Ovary (tissue), 9 donors: Measurements from ENCODE around the gene TFDP2. TPM values are rescaled to one million over a fixed set of nuclear protein-coding genes. Genes with fewer than 3 reads are reported as not detected.
"Not testable (repeated sequence)": the region's sequence is repeated elsewhere in the genome, so short reads cannot be mapped to it uniquely, and the experiment has no call there.

Experiments
- DNase-seq, 5 donors: peaks; one replicate each; pipeline ENCODE4 v3.0.0-alpha.2; 2019 to 2020
- H3K27ac ChIP-seq, 2 donors: fragments of 200-600 bp; one replicate each; pipeline versions ENCODE4 v1.5.1 to v1.8.0; 2019 to 2022
- H3K27me3 ChIP-seq: fragments of 200-600 bp; one replicate; pipeline ENCODE4 v1.8.0; 2022
- H3K36me3 ChIP-seq: fragments of 200-600 bp; sonication (generic); one replicate; pipeline ENCODE4 v1.5.1; 2019
- H3K4me1 ChIP-seq: one replicate; pipeline ENCODE4 v1.8.1; 2013; ENCODE audit warnings: mild to moderate bottlenecking, moderate library complexity; ENCODE audit not compliant: insufficient read depth
- H3K4me3 ChIP-seq: fragments of 200-600 bp; sonication (generic); one replicate; pipeline ENCODE4 v1.5.1; 2017
- H3K9me3 ChIP-seq, 2 donors: fragments of 200-600 bp in 1 of 2; sonication (generic) in 1 of 2; one replicate each; pipeline versions ENCODE4 v1.5.1 to v1.8.1; 2013 to 2019; ENCODE audit warnings: mild to moderate bottlenecking in 1 of 2, moderate library complexity in 1 of 2
- CTCF ChIP-seq, 3 donors: fragments of 450-650 bp in 2 of 3; fragments of 200-600 bp in 1 of 3; IDR thresholded peaks; one replicate each; pipeline versions ENCODE4 v1.5.1 to v1.8.0; 2016 to 2022; ENCODE audit warnings: antibody characterized with exemption in 3 of 3, mild to moderate bottlenecking in 1 of 3
- EP300 ChIP-seq: sonication (generic); formaldehyde crosslinking; IDR thresholded peaks from one replicate; pipeline ENCODE4 v1.6.1; 2017; ENCODE audit warnings: antibody characterized with exemption
- POLR2A ChIP-seq: fragments of 450-650 bp; IDR thresholded peaks from one replicate; pipeline ENCODE4 v1.6.1; 2017; ENCODE audit warnings: antibody characterized with exemption, mild to moderate bottlenecking, moderate library complexity
- WGBS, 3 donors: extraction: QIAGEN DNeasy Blood & Tissue Kit in 1 of 3; methylation state at CpG; one replicate each; pipeline versions ENCODE4 v1.1.5 to v1.1.7; 2013 to 2017; 5-methylcytosine and 5-hydroxymethylcytosine counted together
- intact Hi-C, 4 donors: fragments of 100-400 bp; cut with DNase I; formaldehyde crosslinking; loops; one replicate each; pipeline versions ENCODE4 v1.11.0 to v1.15.1; 2022 to 2023
- polyA plus RNA-seq, 2 donors: library from polyadenylated mRNA; stranded (reverse); fragments of 200-250 nt in 1 of 2; fragments of 350-450 nt in 1 of 2; fragmentation: Illumina TruSeq in 1 of 2; extraction: RNeasy Lipid Tissue Mini Kit (QIAGEN cat#74804) in 1 of 2; gene quantifications; one replicate each; pipeline ENCODE4 v1.2.3, GENCODE V29; 2013 to 2014
- total RNA-seq, 7 donors: library from RNA; depleted of rRNA in 2 of 7; stranded (reverse); fragments of >200 nt in 2 of 7; fragmentation: NEBNext Ultra II Directional in 3 of 7; extraction: Animal tissue kit (Norgen Biotek cat#: 25700) in 3 of 7; gene quantifications; one replicate each; pipeline versions ENCODE4 v1.1.0 to v1.2.4, GENCODE V29; 2016 to 2023
- donor health status: DM: no; HTN: no; CAD: no; lungs with moderate emphysema.
- donor health status: DM: no; HTN: no; CAD: no.
- donor health status: Bipolar disorder and iron deficiency.
- donor health status: DM: yes; HTN: yes; CAD: no.
- donor health status: DM: no; HTN: no; CAD: no.
- donor health status: DM: yes; HTN: yes; CAD: no.

TFDP2 gene
- total and polyA plus RNA-seq, 9 donors: 25.7 to 89.8 (median 78.4) TPM

- Histone ChIP-seq H3K36me3 (no peaks in the 10 kb centered on the region), H3K9me3 (no peaks in the 10 kb centered on the region), H3K4me1 (no peaks in the 10 kb centered on the region), H3K4me3 (no peak overlapping the region), H3K27ac (no peak overlapping the region), H3K27me3 (no peaks in the 10 kb centered on the region)
- no peak for TF ChIP-seq CTCF (IDR thresholded peaks at IDR 0.05)
- TF ChIP-seq POLR2A: no peak
- no peak for TF ChIP-seq EP300
- DNase-seq: no peak
- 96 to 99% (median 97%) methylated on average over 3 of the region's 3 CpGs for WGBS, 3 donors
- intact Hi-C loops: no loop called here
Observed at GRCh38 chr3:141981084-141981483, 168.3 kb downstream of the TFDP2 start.

GRCh38 chr3:141979050-141979671 lies 170.2 kb downstream of the TFDP2 start:
- Histone ChIP-seq H3K27ac (no peak overlapping the region), H3K36me3 (no peaks in the 10 kb centered on the region), H3K27me3 (no peaks in the 10 kb centered on the region), H3K4me3 (no peak overlapping the region), H3K4me1 (no peaks in the 10 kb centered on the region), H3K9me3 (no peaks in the 10 kb centered on the region)
- intact Hi-C loops: no loop called here
- TF ChIP-seq EP300 (no peak), CTCF (IDR thresholded peaks at IDR 0.05) (no peak), POLR2A (no peak)
- no peak for DNase-seq
- 84 to 88% (median 87%) methylated on average over 5 of the region's 5 CpGs for WGBS, 3 donors

GRCh38 chr3:141974777-141975176 lies 174.6 kb downstream of the TFDP2 start:
- H3K9me3 ChIP-seq, H3K27me3 ChIP-seq, H3K27ac ChIP-seq, H3K4me3 ChIP-seq, H3K36me3 ChIP-seq, H3K4me1 ChIP-seq, intact Hi-C loops, DNase-seq: not testable (repeated sequence)
- 95 to 98% (median 95%) methylated on average over 8 of the region's 8 CpGs for WGBS, 3 donors

- TF ChIP-seq CTCF (IDR thresholded peaks at IDR 0.05) (no peak), EP300 (no peak), POLR2A (no peak)
- H3K9me3 ChIP-seq: no peaks in the 10 kb centered on the region
- H3K4me1 ChIP-seq: no peaks in the 10 kb centered on the region
- no peak for DNase-seq
- H3K36me3 ChIP-seq: no peaks in the 10 kb centered on the region
- intact Hi-C loops: no loop called here
- no peaks in the 10 kb centered on the region for H3K27me3 ChIP-seq
- 45 to 73% (median 49%) methylated on average over 2 of the region's 2 CpGs for WGBS, 3 donors
- H3K27ac ChIP-seq: no peak overlapping the region
- no peak overlapping the region for H3K4me3 ChIP-seq
Observed at GRCh38 chr3:141972399-141972798, 176.9 kb downstream of the TFDP2 start.

- DNase-seq: no peak
- Histone ChIP-seq H3K36me3 (no peaks in the 10 kb centered on the region), H3K9me3 (no peaks in the 10 kb centered on the region), H3K27ac (no peak overlapping the region), H3K27me3 (no peaks in the 10 kb centered on the region), H3K4me1 (no peaks in the 10 kb centered on the region), H3K4me3 (no peak overlapping the region)
- WGBS, 3 donors: 57 to 85% (median 65%) methylated on average over 1 of the region's 1 CpG
- intact Hi-C loops: no loop called here
- TF ChIP-seq POLR2A: no peak
- no peak for TF ChIP-seq EP300
- TF ChIP-seq CTCF (IDR thresholded peaks at IDR 0.05): no peak
Observed at GRCh38 chr3:141971571-141971970, 177.8 kb downstream of the TFDP2 start.
